Sciatic nerve (tissue), 1 donor: ENCODE measurements around the gene SLC47A2. TPM values are rescaled to one million over a fixed set of nuclear protein-coding genes. Genes with fewer than 3 reads are reported as not detected.

Experiments
- total RNA-seq: library from RNA; stranded (reverse); fragmentation: NEBNext Ultra II Directional; extraction: Animal tissue kit (Norgen Biotek cat#: 25700); gene quantifications from one replicate; pipeline ENCODE4 v1.2.1, GENCODE V29; 2021
- donor health status: DM: no; HTN: no; CAD: no.

The SLC47A2 gene
- total RNA-seq, 1 donor from 2014 or later = not detected

Other genes starting within 250 kb of the SLC47A2 start
- 8.0 TPM for gene SLC47A1, start 182.7 kb downstream of the SLC47A2 start, total RNA-seq
- gene ALDH3A2, start 67.8 kb downstream of the SLC47A2 start, total RNA-seq = 74.3 TPM
- 0.76 TPM for gene ALDH3A1, start 31.7 kb upstream of the SLC47A2 start, total RNA-seq
- 46.0 TPM for gene ULK2, start 151.4 kb upstream of the SLC47A2 start, total RNA-seq